SK-N-MC (cell line): ENCODE results near the gene C1orf115.

Source experiments
- EZH2 ChIP-seq: fragments of 200-600 bp; sonication (generic); IDR thresholded peaks from one replicate; pipeline ENCODE4 v1.6.1; 2017; ENCODE audit warnings: antibody characterized with exemption
- FOXP2 ChIP-seq: optimal IDR thresholded peaks from 2 replicates; pipeline ENCODE3; 2011; ENCODE audit warnings: mild to moderate bottlenecking, moderate library complexity; ENCODE audit not compliant: insufficient read depth; ENCODE audit errors: extremely low read length, control extremely low read depth
- POLR2AphosphoS5 ChIP-seq: IDR thresholded peaks from 2 replicates; pipeline ENCODE4 v1.6.1; 2012; ENCODE audit warnings: mild to moderate bottlenecking, low read depth, low read length, borderline replicate concordance

- TF ChIP-seq POLR2AphosphoS5: no peak
- no peak for TF ChIP-seq EZH2
- TF ChIP-seq FOXP2: no peak
These were observed 34.7 kb upstream of the C1orf115 start for GRCh38 chr1:220655509-220655908.
